Measurements from ENCODE around the gene SPTLC3. TPM values are rescaled to one million over a fixed set of nuclear protein-coding genes. Genes with fewer than 3 reads are reported as not detected.

SPTLC3 gene
- total and polyA plus RNA-seq, 2 donors (not counting 1 experiment from before 2014, with no cell fraction given): 4.0 TPM

- H3K79me2 ChIP-seq (ENCODE audit: control insufficient read depth, insufficient read depth, low read length): no peaks in the 10 kb centered on the region
- H3K4me3 ChIP-seq (replicated peaks in 1 of 4; ENCODE audit: control extremely low read depth in 1 of 4, insufficient read depth in 1 of 4, low read depth in 3 of 4, low read length in 4 of 4): no peak overlapping the region
- TF ChIP-seq, protein P1, sequence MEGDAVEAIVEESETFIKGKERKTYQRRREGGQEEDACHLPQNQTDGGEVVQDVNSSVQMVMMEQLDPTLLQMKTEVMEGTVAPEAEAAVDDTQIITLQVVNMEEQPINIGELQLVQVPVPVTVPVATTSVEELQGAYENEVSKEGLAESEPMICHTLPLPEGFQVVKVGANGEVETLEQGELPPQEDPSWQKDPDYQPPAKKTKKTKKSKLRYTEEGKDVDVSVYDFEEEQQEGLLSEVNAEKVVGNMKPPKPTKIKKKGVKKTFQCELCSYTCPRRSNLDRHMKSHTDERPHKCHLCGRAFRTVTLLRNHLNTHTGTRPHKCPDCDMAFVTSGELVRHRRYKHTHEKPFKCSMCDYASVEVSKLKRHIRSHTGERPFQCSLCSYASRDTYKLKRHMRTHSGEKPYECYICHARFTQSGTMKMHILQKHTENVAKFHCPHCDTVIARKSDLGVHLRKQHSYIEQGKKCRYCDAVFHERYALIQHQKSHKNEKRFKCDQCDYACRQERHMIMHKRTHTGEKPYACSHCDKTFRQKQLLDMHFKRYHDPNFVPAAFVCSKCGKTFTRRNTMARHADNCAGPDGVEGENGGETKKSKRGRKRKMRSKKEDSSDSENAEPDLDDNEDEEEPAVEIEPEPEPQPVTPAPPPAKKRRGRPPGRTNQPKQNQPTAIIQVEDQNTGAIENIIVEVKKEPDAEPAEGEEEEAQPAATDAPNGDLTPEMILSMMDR (conservative IDR thresholded peaks at IDR 0.05 in 1 of 2, IDR thresholded peaks at IDR 0.05 in 1 of 2; ENCODE audit: low read depth in 1 of 2, low read length in 2 of 2): no peak
- no peak for TF ChIP-seq EZH2 (IDR thresholded peaks at IDR 0.05; ENCODE audit: low read length, missing control alignments)
- H3K36me3 ChIP-seq (ENCODE audit: control insufficient read depth, insufficient read depth, low read length): no peaks in the 10 kb centered on the region
- no peaks in the 10 kb centered on the region for H3K27me3 ChIP-seq (ENCODE audit: control insufficient read depth, insufficient read depth, low read length)
- no peak overlapping the region for H2AFZ ChIP-seq (ENCODE audit: low read length)
- H3K9ac ChIP-seq (ENCODE audit: insufficient read depth, low read length): no peak overlapping the region
- no peak overlapping the region for H3K27ac ChIP-seq (ENCODE audit: insufficient read depth, low read length)
- no peaks in the 10 kb centered on the region for H3K9me3 ChIP-seq (ENCODE audit: control insufficient read depth, insufficient read depth, low read depth, low read length)
- H3K4me2 ChIP-seq (ENCODE audit: extremely low read depth, insufficient read depth, low read length): no peak overlapping the region
- H4K20me1 ChIP-seq (ENCODE audit: control insufficient read depth, extremely low read depth, insufficient read depth, low read length): no peaks in the 10 kb centered on the region
- H3K4me1 ChIP-seq (ENCODE audit: control insufficient read depth, extremely low read depth, insufficient read depth, low read length): no peaks in the 10 kb centered on the region
- DNase-seq (ENCODE audit: low read depth in 2 of 2): no peak
Observed at GRCh38 chr20:13202565-13202964, 193.8 kb downstream of the SPTLC3 start.

GRCh38 chr20:13205425-13205824 lies 196.7 kb downstream of the SPTLC3 start:
- Histone ChIP-seq H3K4me2 (ENCODE audit: extremely low read depth, insufficient read depth, low read length) (no peak overlapping the region), H3K27ac (ENCODE audit: insufficient read depth, low read length) (no peak overlapping the region), H3K9me3 (ENCODE audit: control insufficient read depth, insufficient read depth, low read depth, low read length) (no peaks in the 10 kb centered on the region), H3K9ac (ENCODE audit: insufficient read depth, low read length) (no peak overlapping the region), H3K4me1 (ENCODE audit: control insufficient read depth, extremely low read depth, insufficient read depth, low read length) (no peaks in the 10 kb centered on the region), H3K79me2 (ENCODE audit: control insufficient read depth, insufficient read depth, low read length) (no peaks in the 10 kb centered on the region), H3K4me3 (replicated peaks in 1 of 4; ENCODE audit: control extremely low read depth in 1 of 4, insufficient read depth in 1 of 4, low read depth in 3 of 4, low read length in 4 of 4) (no peak overlapping the region), H2AFZ (ENCODE audit: low read length) (no peak overlapping the region), H3K36me3 (ENCODE audit: control insufficient read depth, insufficient read depth, low read length) (no peaks in the 10 kb centered on the region), H3K27me3 (ENCODE audit: control insufficient read depth, insufficient read depth, low read length) (no peaks in the 10 kb centered on the region), H4K20me1 (ENCODE audit: control insufficient read depth, extremely low read depth, insufficient read depth, low read length) (no peaks in the 10 kb centered on the region)
- TF ChIP-seq, protein P1 (conservative IDR thresholded peaks at IDR 0.05 in 1 of 2, IDR thresholded peaks at IDR 0.05 in 1 of 2; ENCODE audit: low read depth in 1 of 2, low read length in 2 of 2): no peak
- no peak for TF ChIP-seq EZH2 (IDR thresholded peaks at IDR 0.05; ENCODE audit: low read length, missing control alignments)
- DNase-seq (ENCODE audit: low read depth in 2 of 2): no peak

- no peak for DNase-seq (ENCODE audit: low read depth in 2 of 2)
- Histone ChIP-seq H3K79me2 (ENCODE audit: control insufficient read depth, insufficient read depth, low read length) (no peaks in the 10 kb centered on the region), H3K27me3 (ENCODE audit: control insufficient read depth, insufficient read depth, low read length) (no peaks in the 10 kb centered on the region), H3K9me3 (ENCODE audit: control insufficient read depth, insufficient read depth, low read depth, low read length) (no peaks in the 10 kb centered on the region), H3K36me3 (ENCODE audit: control insufficient read depth, insufficient read depth, low read length) (no peaks in the 10 kb centered on the region), H3K4me1 (ENCODE audit: control insufficient read depth, extremely low read depth, insufficient read depth, low read length) (no peaks in the 10 kb centered on the region), H3K4me2 (ENCODE audit: extremely low read depth, insufficient read depth, low read length) (no peak overlapping the region), H2AFZ (ENCODE audit: low read length) (no peak overlapping the region), H4K20me1 (ENCODE audit: control insufficient read depth, extremely low read depth, insufficient read depth, low read length) (no peaks in the 10 kb centered on the region), H3K27ac (ENCODE audit: insufficient read depth, low read length) (no peak overlapping the region), H3K9ac (ENCODE audit: insufficient read depth, low read length) (no peak overlapping the region), H3K4me3 (replicated peaks in 1 of 4; ENCODE audit: control extremely low read depth in 1 of 4, insufficient read depth in 1 of 4, low read depth in 3 of 4, low read length in 4 of 4) (no peak overlapping the region)
- TF ChIP-seq, protein P1 (conservative IDR thresholded peaks at IDR 0.05 in 1 of 2, IDR thresholded peaks at IDR 0.05 in 1 of 2; ENCODE audit: low read depth in 1 of 2, low read length in 2 of 2): no peak
- no peak for TF ChIP-seq EZH2 (IDR thresholded peaks at IDR 0.05; ENCODE audit: low read length, missing control alignments)
Observed at GRCh38 chr20:13205848-13206434, 197.2 kb downstream of the SPTLC3 start.

Measured in fibroblast of lung (primary cell).